MM.1S (cell line): Measurements from ENCODE around the gene MPP7.

Source experiments
- EZH2 ChIP-seq: fragments of 300-600 bp; sonication (generic); optimal IDR thresholded peaks from 2 replicates; pipeline ENCODE3; 2017; ENCODE audit warnings: low read depth, mild to moderate bottlenecking, antibody characterized with exemption, low read length, mixed read lengths
- TF ChIP-seq, protein P1 (sequence below): fragments of 300-600 bp; sonication (generic); IDR thresholded peaks from 2 replicates; pipeline ENCODE4 v1.5.1; 2016; ENCODE audit warnings: antibody characterized with exemption, low read length, mixed read lengths

DNA sequence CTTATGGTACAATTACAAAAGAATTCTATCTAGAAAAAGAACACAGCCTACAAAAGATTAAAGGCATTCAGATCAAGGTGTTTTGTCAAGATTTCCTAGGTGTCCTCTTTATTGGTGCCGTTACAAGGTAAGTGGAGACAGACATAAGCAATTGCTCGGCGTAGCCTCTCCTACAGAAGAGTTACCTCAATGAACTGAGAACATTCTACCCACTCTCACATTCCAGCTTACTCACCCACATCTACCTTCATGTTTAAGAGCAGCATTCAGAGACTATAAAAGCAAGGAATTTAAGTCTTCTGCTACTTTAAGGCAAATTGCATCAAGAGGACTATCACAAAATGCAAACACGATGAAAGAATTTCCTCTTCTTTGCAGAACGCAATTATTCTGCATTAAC, 29.5 kb downstream of the MPP7 start:
- TF ChIP-seq, protein P1, sequence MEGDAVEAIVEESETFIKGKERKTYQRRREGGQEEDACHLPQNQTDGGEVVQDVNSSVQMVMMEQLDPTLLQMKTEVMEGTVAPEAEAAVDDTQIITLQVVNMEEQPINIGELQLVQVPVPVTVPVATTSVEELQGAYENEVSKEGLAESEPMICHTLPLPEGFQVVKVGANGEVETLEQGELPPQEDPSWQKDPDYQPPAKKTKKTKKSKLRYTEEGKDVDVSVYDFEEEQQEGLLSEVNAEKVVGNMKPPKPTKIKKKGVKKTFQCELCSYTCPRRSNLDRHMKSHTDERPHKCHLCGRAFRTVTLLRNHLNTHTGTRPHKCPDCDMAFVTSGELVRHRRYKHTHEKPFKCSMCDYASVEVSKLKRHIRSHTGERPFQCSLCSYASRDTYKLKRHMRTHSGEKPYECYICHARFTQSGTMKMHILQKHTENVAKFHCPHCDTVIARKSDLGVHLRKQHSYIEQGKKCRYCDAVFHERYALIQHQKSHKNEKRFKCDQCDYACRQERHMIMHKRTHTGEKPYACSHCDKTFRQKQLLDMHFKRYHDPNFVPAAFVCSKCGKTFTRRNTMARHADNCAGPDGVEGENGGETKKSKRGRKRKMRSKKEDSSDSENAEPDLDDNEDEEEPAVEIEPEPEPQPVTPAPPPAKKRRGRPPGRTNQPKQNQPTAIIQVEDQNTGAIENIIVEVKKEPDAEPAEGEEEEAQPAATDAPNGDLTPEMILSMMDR: no peak
- no peak for TF ChIP-seq EZH2
